Measurements from ENCODE around the gene PAFAH2.

DNA sequence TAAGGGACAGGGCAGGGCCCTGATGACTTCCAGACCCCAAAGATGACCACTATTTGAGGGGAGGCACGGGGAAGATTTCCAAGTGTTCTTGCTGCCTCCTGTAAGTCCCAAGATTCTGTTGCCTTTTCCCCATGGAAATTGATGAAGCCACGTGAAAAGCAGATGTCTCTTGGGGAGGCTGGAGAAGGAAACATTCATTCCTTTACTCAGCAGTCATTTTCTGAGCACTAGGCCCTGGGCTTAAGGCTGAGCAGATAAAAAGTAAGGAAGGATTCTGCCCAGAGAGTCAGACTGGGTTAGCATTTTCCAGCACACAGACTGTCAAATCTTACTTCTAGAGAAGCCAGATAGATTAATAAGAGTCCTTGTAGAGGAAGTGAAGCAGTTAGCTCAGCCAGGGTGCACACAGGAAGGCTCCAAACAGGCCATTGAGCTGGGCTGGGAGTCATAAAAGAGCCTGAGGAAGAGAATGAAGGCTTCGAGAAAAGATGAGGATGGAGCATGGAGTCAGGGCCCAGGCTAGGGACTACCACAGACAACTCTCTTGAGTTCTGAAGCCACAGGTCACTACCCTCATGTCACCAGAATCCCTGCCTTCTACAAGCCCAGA is 33.9 kb upstream of the PAFAH2 start:
- TF ChIP-seq TEAD4 (IDR thresholded peaks at IDR 0.05; ENCODE audit: low read depth, low read length) (no peak), SUZ12 (IDR thresholded peaks at IDR 0.05; ENCODE audit: low read length) (no peak), POLR2A (IDR thresholded peaks at IDR 0.05; ENCODE audit: control extremely low read depth in 1 of 2, low read depth in 2 of 2, low read length in 2 of 2) (no peak), RAD21 (IDR thresholded peaks at IDR 0.05 in 1 of 2, conservative IDR thresholded peaks at IDR 0.05 in 1 of 2; ENCODE audit: low read depth in 2 of 2, low read length in 2 of 2) (no peak), SIX5 (IDR thresholded peaks at IDR 0.05; ENCODE audit: low read depth, low read length) (no peak)
- TF ChIP-seq, protein P1, sequence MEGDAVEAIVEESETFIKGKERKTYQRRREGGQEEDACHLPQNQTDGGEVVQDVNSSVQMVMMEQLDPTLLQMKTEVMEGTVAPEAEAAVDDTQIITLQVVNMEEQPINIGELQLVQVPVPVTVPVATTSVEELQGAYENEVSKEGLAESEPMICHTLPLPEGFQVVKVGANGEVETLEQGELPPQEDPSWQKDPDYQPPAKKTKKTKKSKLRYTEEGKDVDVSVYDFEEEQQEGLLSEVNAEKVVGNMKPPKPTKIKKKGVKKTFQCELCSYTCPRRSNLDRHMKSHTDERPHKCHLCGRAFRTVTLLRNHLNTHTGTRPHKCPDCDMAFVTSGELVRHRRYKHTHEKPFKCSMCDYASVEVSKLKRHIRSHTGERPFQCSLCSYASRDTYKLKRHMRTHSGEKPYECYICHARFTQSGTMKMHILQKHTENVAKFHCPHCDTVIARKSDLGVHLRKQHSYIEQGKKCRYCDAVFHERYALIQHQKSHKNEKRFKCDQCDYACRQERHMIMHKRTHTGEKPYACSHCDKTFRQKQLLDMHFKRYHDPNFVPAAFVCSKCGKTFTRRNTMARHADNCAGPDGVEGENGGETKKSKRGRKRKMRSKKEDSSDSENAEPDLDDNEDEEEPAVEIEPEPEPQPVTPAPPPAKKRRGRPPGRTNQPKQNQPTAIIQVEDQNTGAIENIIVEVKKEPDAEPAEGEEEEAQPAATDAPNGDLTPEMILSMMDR (IDR thresholded peaks at IDR 0.05; ENCODE audit: control extremely low read depth in 1 of 3, insufficient read depth in 1 of 3, low read depth in 1 of 3, low read length in 3 of 3) = no peak

Data from H1 (cell line).